Endodermal cell (in vitro differentiated cells): ENCODE results near the gene TYROBP. TPM values are rescaled to one million over a fixed set of nuclear protein-coding genes. Genes with fewer than 3 reads are reported as not detected.

ENCODE experiments used
- DNase-seq: peaks from one replicate; pipeline ENCODE4 v3.0.0-alpha.2; 2017
- H3K27ac ChIP-seq: 2 replicates; pipeline ENCODE4 v1.5.1; 2013; ENCODE audit warnings: mild to moderate bottlenecking, low read depth, low read length, moderate library complexity
- H3K27me3 ChIP-seq: 2 replicates; pipeline ENCODE4 v1.6.1; 2013; ENCODE audit warnings: mild to moderate bottlenecking, low read length, moderate library complexity; ENCODE audit not compliant: insufficient read depth, control insufficient read depth, poor library complexity, severe bottlenecking
- H3K36me3 ChIP-seq: 2 replicates; pipeline ENCODE4 v1.7.0; 2013; ENCODE audit warnings: mild to moderate bottlenecking, low read length, moderate library complexity; ENCODE audit not compliant: control insufficient read depth, insufficient read depth
- H3K4me1 ChIP-seq: one replicate; pipeline ENCODE4 v1.7.0; 2013; ENCODE audit warnings: low read length; ENCODE audit not compliant: control insufficient read depth, insufficient read depth
- H3K4me3 ChIP-seq: 2 replicates; pipeline ENCODE4 v1.5.1; 2013; ENCODE audit warnings: mild to moderate bottlenecking, low read length, moderate library complexity
- H3K9ac ChIP-seq: 2 replicates; pipeline ENCODE4 v1.6.1; 2013; ENCODE audit warnings: mild to moderate bottlenecking, low read length, moderate library complexity; ENCODE audit not compliant: poor library complexity, severe bottlenecking; ENCODE audit errors: extremely low read depth
- H3K9me3 ChIP-seq: 2 replicates; pipeline ENCODE4 v1.6.1; 2013; ENCODE audit warnings: mild to moderate bottlenecking, low read length, moderate library complexity; ENCODE audit not compliant: control insufficient read depth
- H3K27ac Mint-ChIP-seq: 2 replicates; pipeline ENCODE4 v1.8.0; 2020; ENCODE audit warnings: mixed read lengths
- H3K27me3 Mint-ChIP-seq: 2 replicates; pipeline ENCODE4 v1.8.0; 2021; ENCODE audit warnings: mild to moderate bottlenecking, mixed read lengths; ENCODE audit not compliant: insufficient read depth
- H3K36me3 Mint-ChIP-seq: 2 replicates; pipeline ENCODE4 v1.8.0; 2020; ENCODE audit warnings: low read depth, mixed read lengths
- H3K4me1 Mint-ChIP-seq: 2 replicates; pipeline ENCODE4 v1.8.0; 2020; ENCODE audit warnings: mixed read lengths
- H3K4me3 Mint-ChIP-seq: 2 replicates; pipeline ENCODE4 v1.8.0; 2020; ENCODE audit warnings: mild to moderate bottlenecking, moderate library complexity, mixed read lengths
- H3K9me3 Mint-ChIP-seq: 2 replicates; pipeline ENCODE4 v1.8.0; 2020; ENCODE audit warnings: mild to moderate bottlenecking, mixed read lengths
- CTCF ChIP-seq: fragments of 200-600 bp; sonication (generic); conservative IDR thresholded peaks from 2 replicates; pipeline ENCODE4 v1.5.0; 2021; ENCODE audit warnings: antibody characterized with exemption, mild to moderate bottlenecking
- WGBS, 2 experiments: methylation state at CpG; one replicate each; pipeline versions ENCODE4 v1.1.5 to v1.1.7; 2013; ENCODE audit warnings: missing lambda C conversion rate in 2 of 2, mixed read lengths in 1 of 2; ENCODE audit not compliant: insufficient coverage in 1 of 2, insufficient read length in 1 of 2; 5-methylcytosine and 5-hydroxymethylcytosine counted together
- total RNA-seq, 2 donors: library from RNA; stranded (reverse); fragmentation: NEBNext Ultra II Directional in 1 of 2; extraction: Animal tissue kit (Norgen Biotek cat#: 25700) in 1 of 2; gene quantifications; 2 replicates in 1 of 2; 3 replicates in 1 of 2; pipeline ENCODE4 v1.2.1, GENCODE V29; 2021

The TYROBP gene
- total RNA-seq, 2 donors from 2014 or later: not detected

GRCh38 chr19:35925501-35925900, 17.4 kb upstream of the TYROBP start:
- H3K36me3 ChIP-seq: no peaks in the 10 kb centered on the region
- peaks cover 7% of the 10 kb centered on the region for H3K9me3 Mint-ChIP-seq

GRCh38 chr19:35921012-35921411, 12.9 kb upstream of the TYROBP start:
- Mint-ChIP-seq H3K4me1 (peaks cover 2% of the 10 kb centered on the region), H3K9me3 (peaks cover 6% of the 10 kb centered on the region), H3K27me3 (no peaks in the 10 kb centered on the region), H3K36me3 (no peaks in the 10 kb centered on the region), H3K27ac (no peak overlapping the region), H3K4me3 (no peak overlapping the region)
- H3K9ac ChIP-seq: no peak overlapping the region
- TF ChIP-seq CTCF: no peak
- no peaks in the 10 kb centered on the region for H3K4me1 ChIP-seq
- H3K9me3 ChIP-seq: no peaks in the 10 kb centered on the region
- whole genome bisulfite sequencing, 2 experiments: 86 to 91% methylated on average over 5 to 6 of the region's 6 CpGs
- H3K27ac ChIP-seq: no peak overlapping the region
- no peaks in the 10 kb centered on the region for H3K27me3 ChIP-seq
- no peaks in the 10 kb centered on the region for H3K36me3 ChIP-seq
- DNase-seq: no peak
- H3K4me3 ChIP-seq: no peak overlapping the region

More at GRCh38 chr19:35925501-35925900, 17.4 kb upstream of the TYROBP start:
- H3K27me3 Mint-ChIP-seq: no peaks in the 10 kb centered on the region
- no peak overlapping the region for H3K27ac Mint-ChIP-seq
- no peaks in the 10 kb centered on the region for H3K27me3 ChIP-seq
- no peak overlapping the region for H3K4me3 Mint-ChIP-seq
- 88 to 95% methylated on average over 3 of the region's 3 CpGs for WGBS, 2 experiments
- no peak overlapping the region for H3K9ac ChIP-seq
- H3K4me1 Mint-ChIP-seq: peaks cover 5% of the 10 kb centered on the region
- no peak for DNase-seq
- H3K27ac ChIP-seq: no peak overlapping the region
- H3K4me3 ChIP-seq: no peak overlapping the region
- H3K36me3 Mint-ChIP-seq: no peaks in the 10 kb centered on the region
- H3K4me1 ChIP-seq: no peaks in the 10 kb centered on the region
- TF ChIP-seq CTCF: no peak
- no peaks in the 10 kb centered on the region for H3K9me3 ChIP-seq

GRCh38 chr19:35919306-35919705, 11.2 kb upstream of the TYROBP start:
- no peak for DNase-seq
- H3K4me1 Mint-ChIP-seq: no peaks in the 10 kb centered on the region
- no peaks in the 10 kb centered on the region for H3K36me3 Mint-ChIP-seq
- peaks cover 2% of the 10 kb centered on the region for H3K27me3 Mint-ChIP-seq
- 92 to 93% methylated on average over 9 to 11 of the region's 11 CpGs for WGBS, 2 experiments
- no peaks in the 10 kb centered on the region for H3K4me1 ChIP-seq
- no peak for TF ChIP-seq CTCF
- H3K9me3 Mint-ChIP-seq: no peaks in the 10 kb centered on the region
- no peak overlapping the region for H3K9ac ChIP-seq
- H3K36me3 ChIP-seq: no peaks in the 10 kb centered on the region
- H3K9me3 ChIP-seq: no peaks in the 10 kb centered on the region
- no peak overlapping the region for H3K4me3 Mint-ChIP-seq
- no peak overlapping the region for H3K27ac Mint-ChIP-seq
- no peak overlapping the region for H3K4me3 ChIP-seq
- H3K27me3 ChIP-seq: no peaks in the 10 kb centered on the region
- no peak overlapping the region for H3K27ac ChIP-seq
